HepG2 (cell line): ENCODE data around the gene TOMM7. TPM values are rescaled to one million over a fixed set of nuclear protein-coding genes. Genes with fewer than 3 reads are reported as not detected.

Experiments used
- ATAC-seq: fragments of 200-7000 bp; cut with Tn5 transposase; 3 replicates; pipeline ENCODE4 v1.9.1; 2020; ENCODE audit warnings: mild to moderate bottlenecking, moderate library complexity
- BruUV-seq: library from RNA; stranded (reverse); fragments of 400-500 nt; replicated peaks from 2 replicates; lab custom pipeline; 2021; lab: Mats Ljungman, UMichigan
- CTCF ChIA-PET: fragments of 300-600 bp; formaldehyde crosslinking; extraction: SDS; loops from one replicate; lab custom pipeline; 2021; ENCODE audit warnings: low total read pairs, inconsistent platforms, low intra/inter-chr PET ratio; lab: Yijun Ruan, JAX
- POLR2A ChIA-PET: fragments of 350-600 bp; sonication (Branson Sonifier 250); formaldehyde crosslinking; loops from one replicate; lab custom pipeline; 2020; ENCODE audit warnings: antibody characterized with exemption, inconsistent platforms; lab: Yijun Ruan, JAX
- DNase-seq: peaks from one replicate; pipeline ENCODE4 v3.0.0-alpha.2; 2015; ENCODE audit warnings: low spot score
- FAIRE-seq: peaks from 3 replicates; lab custom pipeline; 2011; peaks lifted over from hg19 to GRCh38; lab: Jason Lieb, UNC
- H2AFZ ChIP-seq: one replicate; pipeline ENCODE4 v1.6.1; 2011; ENCODE audit warnings: low read length, inconsistent platforms
- H3K27ac ChIP-seq: fragments of 300-600 bp; 3 replicates; pipeline ENCODE4 v1.8.0; 2011; ENCODE audit warnings: mixed run types, mild to moderate bottlenecking, mixed read lengths, low read length, inconsistent platforms; ENCODE audit not compliant: insufficient read depth; ENCODE audit errors: extremely low read length
- H3K27me3 ChIP-seq, 2 experiments: fragments of 200-600 bp in 1 of 2; 2 replicates in 1 of 2; 3 replicates in 1 of 2; pipeline versions ENCODE4 v1.6.0 to v1.8.0; 2011; ENCODE audit warnings: low read length in 2 of 2, mild to moderate bottlenecking in 2 of 2, moderate library complexity in 2 of 2, inconsistent platforms in 1 of 2; ENCODE audit not compliant: insufficient read depth in 2 of 2, control insufficient read depth in 1 of 2
- H3K36me3 ChIP-seq, 2 experiments: fragments of 200-600 bp in 1 of 2; replicated peaks in 1 of 2; 2 replicates in 1 of 2; 3 replicates in 1 of 2; pipeline versions ENCODE4 v1.5.1 to v1.8.0; 2011; ENCODE audit warnings: low read length in 2 of 2, inconsistent platforms in 1 of 2; ENCODE audit not compliant: insufficient read depth in 2 of 2, control insufficient read depth in 1 of 2
- H3K4me1 ChIP-seq: 2 replicates; pipeline ENCODE4 v1.5.1; 2012; ENCODE audit warnings: low read length, inconsistent platforms; ENCODE audit not compliant: insufficient read depth
- H3K4me2 ChIP-seq: 2 replicates; pipeline ENCODE4 v1.6.0; 2011; ENCODE audit warnings: low read depth, low read length, inconsistent platforms
- H3K4me3 ChIP-seq, 3 experiments: fragments of 200-600 bp in 1 of 3; sonication (generic), shearing (Covaris generic) in 1 of 3; replicated peaks in 1 of 3; 2 replicates each; pipeline ENCODE4 v1.5.1; 2011 to 2016; ENCODE audit warnings: low read length in 3 of 3, inconsistent platforms in 2 of 3, low read depth in 2 of 3, mild to moderate bottlenecking in 2 of 3, control low read depth in 1 of 3, mixed read lengths in 1 of 3; ENCODE audit not compliant: insufficient read depth in 1 of 3
- H3K79me2 ChIP-seq: one replicate; pipeline ENCODE4 v1.6.1; 2011; ENCODE audit warnings: low read length, inconsistent platforms; ENCODE audit not compliant: insufficient read depth
- H3K9ac ChIP-seq: 2 replicates; pipeline ENCODE4 v1.6.0; 2011; ENCODE audit warnings: mild to moderate bottlenecking, low read depth, low read length, inconsistent platforms; ENCODE audit not compliant: insufficient read depth
- H3K9me3 ChIP-seq: 2 replicates; pipeline ENCODE4 v1.5.1; 2012; ENCODE audit warnings: mild to moderate bottlenecking, low read length
- H4K20me1 ChIP-seq: 2 replicates; pipeline ENCODE4 v1.6.0; 2011; ENCODE audit warnings: inconsistent platforms, mild to moderate bottlenecking, low read length, moderate library complexity; ENCODE audit not compliant: insufficient read depth
- HNF4A ChIP-seq: sonication (generic); formaldehyde crosslinking; IDR thresholded peaks from 2 replicates; pipeline ENCODE4 v1.4.0; 2020; ENCODE audit warnings: missing genetic modification reagents
- MAFF ChIP-seq: IDR thresholded peaks from 2 replicates; pipeline ENCODE4 v1.6.1; 2011; ENCODE audit warnings: low read depth, low read length, improper control_type of control experiment
- MAFK ChIP-seq, 2 experiments: IDR thresholded peaks in 1 of 2; conservative IDR thresholded peaks in 1 of 2; 2 replicates each; pipeline ENCODE4 v1.6.1; 2011; ENCODE audit warnings: improper control_type of control experiment in 2 of 2, low read length in 2 of 2
- NFE2L2 ChIP-seq: fragments of 150-350 bp; IDR thresholded peaks from 2 replicates; pipeline ENCODE4 v1.6.1; 2014; ENCODE audit warnings: low read length
- SMAD3 ChIP-seq: sonication (generic); formaldehyde crosslinking; IDR thresholded peaks from 2 replicates; pipeline ENCODE4 v1.4.0; 2020; ENCODE audit warnings: missing genetic modification reagents
- TOPORS ChIP-seq: sonication (generic); formaldehyde crosslinking; IDR thresholded peaks from 2 replicates; pipeline ENCODE4 v1.8.0; 2023; ENCODE audit warnings: mild to moderate bottlenecking, missing genetic modification reagents
- ZNF138 ChIP-seq: sonication (generic); formaldehyde crosslinking; IDR thresholded peaks from 2 replicates; pipeline ENCODE4 v1.5.0; 2020; ENCODE audit warnings: mild to moderate bottlenecking, low read depth, missing genetic modification reagents
- ZNF446 ChIP-seq: sonication (generic); formaldehyde crosslinking; IDR thresholded peaks from 2 replicates; pipeline ENCODE4 v1.5.0; 2020; ENCODE audit warnings: mild to moderate bottlenecking, missing genetic modification reagents
- ZNF737 ChIP-seq: sonication (generic); formaldehyde crosslinking; IDR thresholded peaks from 2 replicates; pipeline ENCODE4 v1.5.0; 2020; ENCODE audit warnings: missing genetic modification reagents, mild to moderate bottlenecking, borderline replicate concordance
- ZNF879 ChIP-seq: sonication (generic); formaldehyde crosslinking; IDR thresholded peaks from 2 replicates; pipeline ENCODE4 v1.8.1; 2023; ENCODE audit warnings: missing genetic modification reagents
- WGBS: methylation state at CpG from one replicate; pipeline ENCODE4 v1.1.6; 2017; ENCODE audit warnings: low lambda C conversion rate; 5-methylcytosine and 5-hydroxymethylcytosine counted together
- in situ Hi-C: cut with HindIII; loops from 2 replicates; pipeline ENCODE4 v1.10.0; 2017; ENCODE audit warnings: low pct_unique_long_range_greater_than_20kb; ENCODE audit not compliant: extremely low pct_ligation_motif_present
- intact Hi-C: fragments of 100-400 bp; cut with micrococcal nuclease; formaldehyde crosslinking; loops from one replicate; pipeline ENCODE4 v1.10.0; 2022; ENCODE audit not compliant: unreplicated experiment
- polyA plus RNA-seq, 8 experiments: library from polyadenylated mRNA; depleted of rRNA in 3 of 8; stranded (reverse) in 7 of 8; unstranded in 1 of 8; fragments of >200 nt; fragmentation: Illumina TruSeq in 4 of 8; extraction: Trizol in 4 of 8; gene quantifications; 2 replicates each; pipeline versions ENCODE4 v1.2.1 to v1.2.3, GENCODE V29; 2011 to 2016; ENCODE audit warnings: low read depth in 4 of 8, missing spikeins in 1 of 8, mixed read lengths in 1 of 8; ENCODE audit not compliant: insufficient read depth in 1 of 8
- total RNA-seq, 5 experiments: library from RNA; depleted of rRNA; stranded (reverse); fragments of >200 nt; fragmentation: Illumina TruSeq; extraction: Trizol; gene quantifications; 2 replicates each; pipeline ENCODE4 v1.2.3, GENCODE V29; 2016; ENCODE audit warnings: low read depth in 1 of 5
- TF ChIP-seq, protein P1 (sequence below): sonication (generic); formaldehyde crosslinking; IDR thresholded peaks from 2 replicates; pipeline ENCODE4 v1.5.0; 2020; ENCODE audit warnings: missing genetic modification reagents
- TF ChIP-seq, protein P2 (sequence below): sonication (generic); formaldehyde crosslinking; IDR thresholded peaks from 2 replicates; pipeline ENCODE4 v1.9.0; 2021; ENCODE audit warnings: missing genetic modification reagents, borderline replicate concordance
- TF ChIP-seq, protein P3 (sequence below): sonication (generic); formaldehyde crosslinking; IDR thresholded peaks from 2 replicates; pipeline ENCODE4 v1.5.1; 2020; ENCODE audit warnings: missing genetic modification reagents, mild to moderate bottlenecking, borderline replicate concordance

Gene TOMM7
- total and polyA plus RNA-seq, 2 of the 13 experiments (the other 11 are each of a cell fraction or from before 2014, with no cell fraction given): 251 to 369 TPM

DNA sequence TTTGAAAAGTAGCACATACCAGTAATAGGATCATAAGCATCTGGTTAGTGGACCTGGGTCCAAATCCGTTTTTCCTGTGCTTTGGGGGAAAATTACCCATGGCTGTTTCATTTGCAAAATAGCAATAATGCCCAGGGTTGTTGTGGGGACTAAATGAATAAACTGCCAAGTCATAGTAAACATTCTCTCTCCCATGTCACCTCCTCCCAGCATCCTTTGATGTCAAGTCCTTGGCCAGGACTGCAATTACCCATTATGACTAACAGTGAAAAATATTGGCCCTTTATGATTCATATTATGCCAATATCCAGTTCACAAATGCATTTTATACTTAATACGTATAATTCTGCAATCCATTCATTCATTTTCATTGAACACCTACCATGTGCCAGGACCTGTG, 23.0 kb downstream of the TOMM7 start:
- no peak overlapping the region for H3K4me2 ChIP-seq
- POLR2A ChIA-PET: no interaction called here
- no peaks in the 10 kb centered on the region for H3K27me3 ChIP-seq
- 88% methylated on average over 2 of the region's 2 CpGs for whole genome bisulfite sequencing
- no peaks in the 10 kb centered on the region for H3K36me3 ChIP-seq
- CTCF ChIA-PET: no interaction called here
- no peaks in the 10 kb centered on the region for H3K9me3 ChIP-seq
- in situ Hi-C loops: no loop called here
- ATAC-seq (no peak), FAIRE-seq (no peak), DNase-seq (no peak)
- no peaks in the 10 kb centered on the region for H4K20me1 ChIP-seq
- no TSS peak for BruUV-seq
- H3K4me3 ChIP-seq: no peak overlapping the region
- intact Hi-C loops: no loop called here
- H3K9ac ChIP-seq: no peak overlapping the region
- TF ChIP-seq, protein P1, sequence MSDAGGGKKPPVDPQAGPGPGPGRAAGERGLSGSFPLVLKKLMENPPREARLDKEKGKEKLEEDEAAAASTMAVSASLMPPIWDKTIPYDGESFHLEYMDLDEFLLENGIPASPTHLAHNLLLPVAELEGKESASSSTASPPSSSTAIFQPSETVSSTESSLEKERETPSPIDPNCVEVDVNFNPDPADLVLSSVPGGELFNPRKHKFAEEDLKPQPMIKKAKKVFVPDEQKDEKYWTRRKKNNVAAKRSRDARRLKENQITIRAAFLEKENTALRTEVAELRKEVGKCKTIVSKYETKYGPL: no peak
- no peak for TF ChIP-seq ZNF446 (CRISPR knock-in tag)
- peak; percentile 73; the same call in 1 of the 2 replicates for TF ChIP-seq NFE2L2
- no peak overlapping the region for H2AFZ ChIP-seq
- no peaks in the 10 kb centered on the region for H3K79me2 ChIP-seq
- H3K4me1 ChIP-seq: peaks cover 35% of the 10 kb centered on the region
- H3K27ac ChIP-seq: no peak overlapping the region

DNA sequence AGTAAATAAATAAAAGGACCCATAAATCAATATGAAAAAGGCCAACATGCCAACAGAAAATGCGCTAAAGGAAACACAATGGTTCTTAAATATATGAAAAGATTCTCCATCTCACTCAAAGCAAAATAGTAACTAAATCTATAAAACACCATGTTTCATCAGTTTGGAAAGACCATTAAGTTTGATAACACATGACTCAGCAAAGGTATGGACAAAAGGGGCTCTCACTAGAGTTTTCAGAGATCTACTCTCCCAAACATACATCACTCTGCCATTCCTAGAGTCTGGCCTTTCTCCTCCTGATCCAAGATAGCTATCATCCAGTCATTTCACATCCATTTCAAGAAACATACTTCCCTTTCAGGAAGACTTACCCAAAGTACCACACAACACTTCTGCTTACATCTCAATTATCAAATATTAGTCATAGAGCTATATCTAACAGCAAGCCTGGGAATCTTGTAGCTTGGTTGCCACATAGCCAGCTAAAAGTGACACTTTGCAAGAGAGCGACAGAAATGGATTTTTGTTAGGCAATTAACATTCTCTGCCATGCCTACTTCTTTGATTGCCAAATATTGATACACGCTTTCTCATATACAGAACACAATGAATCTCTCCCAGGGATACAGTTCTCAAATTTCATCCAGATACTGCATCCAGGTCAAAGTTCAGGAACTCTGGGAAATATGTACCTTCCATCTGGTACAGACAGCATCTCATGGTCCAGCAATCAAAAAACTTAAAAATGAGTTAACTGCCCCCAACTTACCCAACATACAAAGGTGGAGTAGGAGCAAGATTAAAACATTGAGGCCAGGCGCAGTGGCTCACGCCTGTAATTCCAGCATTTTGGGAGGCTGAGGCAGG, 28.8 kb downstream of the TOMM7 start:
- H3K4me3 ChIP-seq: no peak overlapping the region
- H2AFZ ChIP-seq: no peak overlapping the region
- no peak overlapping the region for H3K27ac ChIP-seq
- FAIRE-seq: no peak
- no peak for DNase-seq
- BruUV-seq: no TSS peak
- H3K36me3 ChIP-seq: no peaks in the 10 kb centered on the region
- WGBS: 76% methylated on average over 5 of the region's 5 CpGs
- in situ Hi-C loops (no loop called here), intact Hi-C loops (no loop called here)
- H3K27me3 ChIP-seq: no peaks in the 10 kb centered on the region
- no peak for ATAC-seq
- no peaks in the 10 kb centered on the region for H4K20me1 ChIP-seq
- peaks cover 35% of the 10 kb centered on the region for H3K4me1 ChIP-seq
- H3K4me2 ChIP-seq: no peak overlapping the region
- no peak overlapping the region for H3K9ac ChIP-seq
- no peaks in the 10 kb centered on the region for H3K79me2 ChIP-seq
- H3K9me3 ChIP-seq: no peaks in the 10 kb centered on the region
- ChIA-PET POLR2A (no interaction called here), CTCF (no interaction called here)
- TF ChIP-seq, protein P2, sequence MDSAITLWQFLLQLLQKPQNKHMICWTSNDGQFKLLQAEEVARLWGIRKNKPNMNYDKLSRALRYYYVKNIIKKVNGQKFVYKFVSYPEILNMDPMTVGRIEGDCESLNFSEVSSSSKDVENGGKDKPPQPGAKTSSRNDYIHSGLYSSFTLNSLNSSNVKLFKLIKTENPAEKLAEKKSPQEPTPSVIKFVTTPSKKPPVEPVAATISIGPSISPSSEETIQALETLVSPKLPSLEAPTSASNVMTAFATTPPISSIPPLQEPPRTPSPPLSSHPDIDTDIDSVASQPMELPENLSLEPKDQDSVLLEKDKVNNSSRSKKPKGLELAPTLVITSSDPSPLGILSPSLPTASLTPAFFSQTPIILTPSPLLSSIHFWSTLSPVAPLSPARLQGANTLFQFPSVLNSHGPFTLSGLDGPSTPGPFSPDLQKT (CRISPR knock-in tag): no peak
- TF ChIP-seq ZNF138 (CRISPR knock-in tag) (no peak), ZNF737 (CRISPR knock-in tag) (no peak), TOPORS (CRISPR knock-in tag) (no peak), HNF4A (CRISPR knock-in tag) (0 out of 2 replicates have a peak, but pooled peaks have one; percentile 26), SMAD3 (CRISPR knock-in tag) (no peak), MAFF (peak; percentile 46; the same call in 1 of the 2 replicates), ZNF879 (CRISPR knock-in tag) (no peak), MAFK (conservative IDR thresholded peaks at IDR 0.05 in 1 of 2, IDR thresholded peaks at IDR 0.05 in 1 of 2; ENCODE audit: low read length in 2 of 2) (peak; percentile 44 to 69; a peak in 3 of 4 replicates)
- TF ChIP-seq, protein P3, sequence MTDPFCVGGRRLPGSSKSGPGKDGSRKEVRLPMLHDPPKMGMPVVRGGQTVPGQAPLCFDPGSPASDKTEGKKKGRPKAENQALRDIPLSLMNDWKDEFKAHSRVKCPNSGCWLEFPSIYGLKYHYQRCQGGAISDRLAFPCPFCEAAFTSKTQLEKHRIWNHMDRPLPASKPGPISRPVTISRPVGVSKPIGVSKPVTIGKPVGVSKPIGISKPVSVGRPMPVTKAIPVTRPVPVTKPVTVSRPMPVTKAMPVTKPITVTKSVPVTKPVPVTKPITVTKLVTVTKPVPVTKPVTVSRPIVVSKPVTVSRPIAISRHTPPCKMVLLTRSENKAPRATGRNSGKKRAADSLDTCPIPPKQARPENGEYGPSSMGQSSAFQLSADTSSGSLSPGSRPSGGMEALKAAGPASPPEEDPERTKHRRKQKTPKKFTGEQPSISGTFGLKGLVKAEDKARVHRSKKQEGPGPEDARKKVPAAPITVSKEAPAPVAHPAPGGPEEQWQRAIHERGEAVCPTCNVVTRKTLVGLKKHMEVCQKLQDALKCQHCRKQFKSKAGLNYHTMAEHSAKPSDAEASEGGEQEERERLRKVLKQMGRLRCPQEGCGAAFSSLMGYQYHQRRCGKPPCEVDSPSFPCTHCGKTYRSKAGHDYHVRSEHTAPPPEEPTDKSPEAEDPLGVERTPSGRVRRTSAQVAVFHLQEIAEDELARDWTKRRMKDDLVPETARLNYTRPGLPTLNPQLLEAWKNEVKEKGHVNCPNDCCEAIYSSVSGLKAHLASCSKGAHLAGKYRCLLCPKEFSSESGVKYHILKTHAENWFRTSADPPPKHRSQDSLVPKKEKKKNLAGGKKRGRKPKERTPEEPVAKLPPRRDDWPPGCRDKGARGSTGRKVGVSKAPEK (CRISPR knock-in tag): no peak
